Measurements from ENCODE around the gene GTF2A1. TPM values are rescaled to one million over a fixed set of nuclear protein-coding genes. Genes with fewer than 3 reads are reported as not detected.

GTF2A1 gene
- 8.9 to 15.4 TPM (median 13.7 TPM) in 5 replicates for total RNA-seq (2022; extraction: Qiagen RNA extraction; ENCODE audit: low read depth)

GRCh38 chr14:81220830-81221578 lies at the start of gene GTF2A1:
Gene GTF2A1 (minus strand): TSS chr14:81220959. CDS start chr14:81220518, 441 bp downstream.

Other genes starting within 250 kb of the GTF2A1 start
- gene STON2, start 179.4 kb upstream of the GTF2A1 start, total RNA-seq (2022; extraction: Qiagen RNA extraction; ENCODE audit: low read depth) = 0.81 to 1.2 TPM (median 1.1 TPM) in 5 replicates

Data from A549 treated with GW870086 at 1 μM for 4 hours (cell line).